Right lobe of liver (tissue), 4 donors: ENCODE measurements around the gene MPZL2.

ENCODE experiments used
- POLR2A ChIP-seq: fragments of 450-650 bp; IDR thresholded peaks from one replicate; pipeline ENCODE4 v1.6.1; 2017; ENCODE audit warnings: antibody characterized with exemption, mild to moderate bottlenecking
- TF ChIP-seq, protein P1 (sequence below), 4 donors: fragments of 200-600 bp in 3 of 4; fragments of 450-650 bp in 1 of 4; IDR thresholded peaks; one replicate each; pipeline versions ENCODE4 v1.5.1 to v1.8.0; 2016 to 2022; ENCODE audit warnings: antibody characterized with exemption in 4 of 4, mild to moderate bottlenecking in 2 of 4
- donor health status: DM: no; HTN: no; CAD: no.
- donor health status: DM: no; HTN: no; CAD: no.
- donor health status: DM: no; HTN: yes; CAD: no.

DNA sequence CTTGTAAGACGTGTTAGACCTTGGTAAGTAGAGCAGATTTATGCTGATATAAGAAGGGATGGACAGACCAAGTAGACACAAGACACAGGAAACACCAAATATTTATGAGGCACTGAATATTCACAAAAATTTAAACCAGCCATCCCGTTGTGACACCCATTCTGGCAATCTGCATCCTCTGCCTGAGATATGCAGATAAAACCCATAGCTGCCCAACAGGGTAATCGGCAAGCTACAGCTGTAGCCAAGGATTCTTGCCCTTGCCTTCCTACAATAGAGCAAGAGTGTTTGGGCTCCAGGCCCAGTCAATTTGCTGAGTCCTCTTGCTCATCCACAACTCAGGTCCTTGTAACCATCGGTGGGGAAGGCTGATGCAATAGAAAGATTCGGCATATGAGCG, 18.5 kb upstream of the MPZL2 start:
- no peak for TF ChIP-seq POLR2A
- TF ChIP-seq, protein P1, sequence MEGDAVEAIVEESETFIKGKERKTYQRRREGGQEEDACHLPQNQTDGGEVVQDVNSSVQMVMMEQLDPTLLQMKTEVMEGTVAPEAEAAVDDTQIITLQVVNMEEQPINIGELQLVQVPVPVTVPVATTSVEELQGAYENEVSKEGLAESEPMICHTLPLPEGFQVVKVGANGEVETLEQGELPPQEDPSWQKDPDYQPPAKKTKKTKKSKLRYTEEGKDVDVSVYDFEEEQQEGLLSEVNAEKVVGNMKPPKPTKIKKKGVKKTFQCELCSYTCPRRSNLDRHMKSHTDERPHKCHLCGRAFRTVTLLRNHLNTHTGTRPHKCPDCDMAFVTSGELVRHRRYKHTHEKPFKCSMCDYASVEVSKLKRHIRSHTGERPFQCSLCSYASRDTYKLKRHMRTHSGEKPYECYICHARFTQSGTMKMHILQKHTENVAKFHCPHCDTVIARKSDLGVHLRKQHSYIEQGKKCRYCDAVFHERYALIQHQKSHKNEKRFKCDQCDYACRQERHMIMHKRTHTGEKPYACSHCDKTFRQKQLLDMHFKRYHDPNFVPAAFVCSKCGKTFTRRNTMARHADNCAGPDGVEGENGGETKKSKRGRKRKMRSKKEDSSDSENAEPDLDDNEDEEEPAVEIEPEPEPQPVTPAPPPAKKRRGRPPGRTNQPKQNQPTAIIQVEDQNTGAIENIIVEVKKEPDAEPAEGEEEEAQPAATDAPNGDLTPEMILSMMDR (IDR thresholded peaks at IDR 0.05): no peak
